ENCODE measurements around the gene MATK.

MATK gene, protein sequence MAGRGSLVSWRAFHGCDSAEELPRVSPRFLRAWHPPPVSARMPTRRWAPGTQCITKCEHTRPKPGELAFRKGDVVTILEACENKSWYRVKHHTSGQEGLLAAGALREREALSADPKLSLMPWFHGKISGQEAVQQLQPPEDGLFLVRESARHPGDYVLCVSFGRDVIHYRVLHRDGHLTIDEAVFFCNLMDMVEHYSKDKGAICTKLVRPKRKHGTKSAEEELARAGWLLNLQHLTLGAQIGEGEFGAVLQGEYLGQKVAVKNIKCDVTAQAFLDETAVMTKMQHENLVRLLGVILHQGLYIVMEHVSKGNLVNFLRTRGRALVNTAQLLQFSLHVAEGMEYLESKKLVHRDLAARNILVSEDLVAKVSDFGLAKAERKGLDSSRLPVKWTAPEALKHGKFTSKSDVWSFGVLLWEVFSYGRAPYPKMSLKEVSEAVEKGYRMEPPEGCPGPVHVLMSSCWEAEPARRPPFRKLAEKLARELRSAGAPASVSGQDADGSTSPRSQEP

DNA sequence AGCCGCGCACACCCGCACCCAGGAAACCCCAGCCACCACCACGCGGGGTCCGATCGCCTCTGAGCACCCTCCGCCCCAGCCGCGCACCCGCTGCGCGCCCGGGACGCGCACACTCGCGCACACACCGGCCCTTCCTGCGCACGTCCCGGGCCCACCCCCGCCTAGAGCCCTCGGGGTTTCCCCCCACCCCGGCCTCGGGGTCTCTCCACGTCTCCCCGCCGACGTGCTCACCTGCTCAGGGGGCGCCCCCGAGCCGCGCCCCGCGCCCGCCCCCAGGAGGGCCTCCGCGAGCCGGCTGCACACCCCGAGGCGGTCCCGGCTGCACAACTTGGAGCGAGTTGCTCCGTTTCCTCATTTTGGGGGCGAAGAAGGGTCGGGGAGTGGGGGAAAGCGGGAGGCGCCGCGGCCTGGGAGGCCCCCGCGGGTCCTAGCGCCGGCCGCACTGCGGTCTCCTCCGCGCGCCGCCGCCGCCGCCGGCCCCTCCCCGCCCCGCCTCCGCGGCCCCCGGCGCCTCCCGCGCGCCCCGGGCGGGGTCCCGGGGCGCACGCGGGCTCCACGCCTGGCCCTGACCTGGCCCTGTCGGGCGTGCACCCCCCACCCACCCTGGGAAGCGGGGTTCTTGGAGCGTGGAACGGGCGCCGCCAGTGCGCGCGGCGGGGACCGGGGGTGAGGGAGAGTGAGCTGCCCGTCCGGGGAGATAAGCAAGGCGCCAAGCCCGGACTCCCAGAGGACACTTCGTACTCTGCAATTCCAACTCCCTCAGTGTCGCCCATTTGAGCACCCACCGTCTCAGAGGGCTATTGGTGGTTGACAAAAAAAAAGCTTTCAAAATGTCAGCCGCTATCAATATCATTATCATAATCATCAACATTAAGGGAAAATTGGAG lies at the start of gene MATK:
MATK (minus strand) TSS at position 444 of the 887 bp plus-strand sequence. CDS start 1,246 bp downstream, outside the sequence.
- DNase-seq: no peak

DNA sequence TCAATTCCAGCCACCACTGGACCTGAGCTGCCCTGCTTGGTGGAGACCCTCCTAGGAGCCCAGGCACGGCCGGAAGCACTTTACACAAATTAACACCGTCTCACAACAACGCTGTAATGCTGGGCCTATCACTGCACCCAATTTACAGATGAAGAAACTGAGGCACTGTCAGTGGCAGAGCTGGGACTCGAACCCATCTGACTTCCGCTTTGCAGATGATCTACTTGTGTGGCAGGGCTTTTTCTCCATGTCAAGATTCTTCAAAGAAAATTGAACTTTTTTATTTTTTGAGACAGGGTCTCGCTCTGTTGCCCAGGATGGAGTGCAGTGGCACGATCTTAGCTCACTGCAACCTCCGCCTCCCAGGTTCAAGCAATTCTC lies 48.9 kb upstream of the MATK start:
- no peak for DNase-seq

DNA sequence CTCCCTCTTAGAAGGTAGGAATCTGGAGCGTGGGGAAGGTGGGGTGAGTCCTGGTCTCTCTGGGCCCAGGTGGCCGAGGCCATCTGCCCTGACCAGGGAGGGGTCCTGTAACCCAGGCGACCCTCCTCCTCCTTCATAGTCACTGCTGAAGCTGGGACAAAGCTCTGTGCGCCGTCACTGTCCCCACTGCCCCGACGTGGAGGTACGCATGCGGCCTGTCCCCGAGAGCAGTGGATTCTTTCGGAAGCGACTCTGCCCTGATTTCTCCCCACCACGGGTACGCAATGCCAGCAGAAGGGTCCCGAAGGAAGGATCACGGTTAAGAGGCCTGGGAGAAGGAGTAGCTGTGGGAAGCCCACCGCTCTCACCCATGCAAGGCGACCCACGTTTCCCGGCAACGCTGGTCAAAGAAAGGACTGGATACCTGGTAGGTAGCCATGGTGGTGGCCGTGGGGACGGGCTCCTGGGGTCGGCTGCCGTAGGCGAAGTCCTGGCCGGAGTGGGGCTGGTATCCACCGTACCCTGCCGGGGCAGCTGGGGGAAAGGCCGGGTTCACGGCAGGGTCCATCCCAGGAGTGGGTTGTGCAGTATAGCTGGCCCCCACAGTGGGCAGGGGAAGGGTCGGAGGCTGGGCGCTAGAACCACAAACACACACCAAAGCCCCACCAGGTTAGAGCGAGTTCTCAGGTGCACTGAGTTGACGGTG lies 48.3 kb upstream of the MATK start:
- DNase-seq: no peak

DNA sequence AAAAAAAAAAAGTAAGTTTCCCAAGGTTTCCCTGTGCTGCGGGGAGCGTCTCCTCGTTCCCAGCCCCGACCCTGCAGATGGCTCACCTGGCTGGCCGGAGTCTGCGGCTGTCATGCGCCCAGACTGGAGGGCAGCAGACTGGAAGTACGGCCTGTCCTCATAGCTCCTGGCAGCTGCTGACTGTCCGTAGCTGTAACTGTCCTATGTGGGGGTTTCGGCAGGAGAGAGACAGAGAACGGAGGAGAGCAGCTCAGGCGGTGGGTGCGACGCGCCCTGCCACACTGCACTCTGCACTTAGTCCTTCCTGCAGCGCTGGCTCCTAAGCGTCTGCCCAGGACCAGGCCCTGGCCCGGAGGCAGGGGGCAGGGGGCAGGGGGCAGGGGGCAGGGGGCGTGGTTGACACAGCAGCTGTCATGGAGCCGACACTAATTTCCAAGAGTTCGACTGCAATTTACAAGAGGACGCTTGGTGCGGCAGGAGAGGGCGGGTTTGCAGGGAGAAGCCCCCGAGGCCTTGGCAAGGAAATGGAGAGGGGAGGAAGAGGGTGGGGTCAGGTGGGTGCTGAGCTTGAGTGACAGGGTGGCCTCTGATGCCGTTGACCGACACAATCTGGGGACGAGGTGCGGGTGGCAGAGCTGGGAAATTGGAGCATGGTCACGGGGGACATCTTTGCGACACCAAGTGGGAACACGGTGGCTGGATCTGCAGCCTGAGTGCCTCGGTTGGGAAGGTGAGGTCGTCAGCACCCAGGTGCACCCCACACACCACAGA lies 47.6 kb upstream of the MATK start:
- no peak for DNase-seq

DNA sequence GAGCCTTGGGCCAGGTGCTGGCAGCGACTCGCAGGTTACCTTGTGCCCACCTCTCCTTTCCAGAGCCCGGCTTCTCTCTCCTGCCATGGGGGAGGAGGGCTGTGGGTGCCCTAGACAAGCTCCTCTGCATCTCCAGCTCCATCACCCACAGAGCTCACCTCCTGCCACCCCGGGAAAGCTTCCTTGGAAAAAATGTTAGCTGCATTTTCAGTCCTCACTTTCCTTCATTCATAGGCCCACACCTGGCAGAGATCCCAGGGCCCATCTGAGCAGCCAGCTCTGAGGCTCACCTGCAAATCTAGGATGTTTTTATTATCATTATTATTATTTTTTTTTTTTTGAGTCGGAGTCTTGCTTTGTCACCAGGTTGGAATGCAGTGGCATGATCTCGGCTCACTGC lies 45.8 kb upstream of the MATK start:
- no peak for DNase-seq

DNA sequence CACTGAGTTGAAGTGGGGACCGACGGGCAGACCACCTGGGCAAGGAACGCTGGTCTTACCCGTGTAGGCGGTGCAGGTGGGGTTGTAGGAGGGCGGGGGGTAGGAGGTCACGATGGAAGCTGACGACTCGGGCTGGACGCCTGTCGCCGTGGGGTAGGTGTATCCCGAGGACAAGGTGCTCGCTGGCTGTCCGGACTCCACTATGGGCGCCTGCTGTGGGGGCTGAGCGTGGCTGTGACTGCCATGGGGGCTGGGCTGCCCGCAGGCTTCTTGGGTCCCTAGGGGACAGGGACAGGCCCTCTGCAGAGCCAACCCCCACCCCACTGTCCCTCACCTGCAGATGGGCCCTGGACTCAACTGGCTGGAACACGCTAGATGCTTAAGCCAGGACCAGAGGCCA lies 45.4 kb upstream of the MATK start:
- DNase-seq: no peak

DNA sequence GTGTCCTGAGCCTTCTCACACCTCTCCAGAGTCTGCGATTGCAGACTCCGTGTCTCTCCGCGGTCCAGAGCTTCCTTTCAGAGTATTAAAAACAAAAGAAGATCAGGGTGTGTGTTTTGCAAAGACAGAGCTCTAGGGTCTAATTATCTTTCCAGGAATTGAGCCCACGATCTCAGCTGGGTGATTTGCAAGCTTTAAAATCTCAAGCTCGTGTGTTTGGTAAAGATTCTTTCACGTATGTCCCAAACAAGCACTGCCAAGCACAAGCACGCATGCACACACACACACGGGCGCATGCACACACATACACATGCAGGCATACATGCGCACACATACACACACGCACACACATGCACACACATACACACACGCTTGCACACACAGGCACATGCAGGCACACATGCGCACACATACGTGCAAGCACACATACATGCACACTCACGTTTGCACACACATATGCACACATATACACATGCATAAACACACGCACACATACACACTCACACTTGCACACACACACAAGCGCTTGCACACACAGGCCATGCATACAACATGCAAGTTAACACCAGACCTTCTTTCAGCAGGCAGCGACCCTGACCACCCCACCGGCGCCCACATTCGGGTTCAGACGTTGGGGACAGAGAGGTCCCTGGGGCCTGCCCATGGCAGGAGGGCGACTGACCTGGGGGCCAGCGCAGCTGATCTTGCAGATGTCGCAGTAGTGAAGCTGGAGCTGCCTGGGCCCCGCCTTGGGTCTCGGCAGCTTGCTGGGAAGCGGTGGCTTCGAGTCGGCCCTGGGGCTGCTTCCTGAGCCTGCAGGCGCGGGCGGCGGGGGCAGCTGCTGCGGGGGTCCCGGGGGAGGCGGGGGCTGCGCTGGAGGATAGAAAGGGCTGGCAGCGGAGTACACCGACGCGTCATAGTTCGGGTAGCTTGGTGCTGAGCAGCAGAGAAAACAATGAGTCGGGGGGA lies 44.7 kb upstream of the MATK start:
- DNase-seq: no peak

DNA sequence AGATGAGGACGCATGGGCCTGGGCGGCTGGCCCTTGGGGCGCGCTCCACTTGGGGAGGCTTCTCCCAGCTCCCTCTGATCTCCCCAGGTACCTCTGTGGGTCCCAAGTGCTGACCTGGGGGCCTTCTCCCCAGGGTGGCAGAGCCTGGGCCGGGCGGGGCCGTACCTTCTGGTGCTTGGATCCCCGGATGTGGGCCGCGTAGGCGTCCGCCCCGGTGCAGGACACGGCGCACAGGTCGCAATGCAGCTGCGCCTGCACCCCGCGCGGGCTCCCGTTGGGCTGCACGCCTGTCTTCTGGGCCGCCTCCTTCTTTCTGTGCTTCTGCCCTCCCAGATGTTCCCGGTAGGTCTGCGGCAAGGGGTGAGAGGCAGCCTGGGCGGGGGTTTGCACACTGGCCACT lies 41.1 kb upstream of the MATK start:
- DNase-seq: no peak

DNA sequence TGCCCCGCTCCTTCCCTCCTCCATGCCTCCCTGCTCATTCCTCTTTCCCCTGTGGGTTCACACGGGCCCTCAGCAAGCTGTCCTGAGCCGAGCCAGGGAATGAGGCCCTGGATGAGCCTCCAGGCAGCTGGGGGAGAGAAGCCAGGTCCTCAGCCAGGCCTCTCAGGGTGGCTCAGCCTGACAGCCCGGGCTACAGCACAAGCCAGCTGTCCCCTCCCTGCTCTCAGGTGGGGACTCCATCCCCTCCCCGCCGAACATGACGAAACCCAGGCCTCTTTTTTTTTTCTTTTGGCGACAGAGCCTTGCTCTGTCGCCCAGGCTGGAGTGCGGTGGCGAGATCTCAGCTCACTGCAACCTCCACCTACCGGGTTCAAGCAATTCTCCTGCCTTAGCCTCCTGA lies 40.0 kb upstream of the MATK start:
- no peak for DNase-seq

DNA sequence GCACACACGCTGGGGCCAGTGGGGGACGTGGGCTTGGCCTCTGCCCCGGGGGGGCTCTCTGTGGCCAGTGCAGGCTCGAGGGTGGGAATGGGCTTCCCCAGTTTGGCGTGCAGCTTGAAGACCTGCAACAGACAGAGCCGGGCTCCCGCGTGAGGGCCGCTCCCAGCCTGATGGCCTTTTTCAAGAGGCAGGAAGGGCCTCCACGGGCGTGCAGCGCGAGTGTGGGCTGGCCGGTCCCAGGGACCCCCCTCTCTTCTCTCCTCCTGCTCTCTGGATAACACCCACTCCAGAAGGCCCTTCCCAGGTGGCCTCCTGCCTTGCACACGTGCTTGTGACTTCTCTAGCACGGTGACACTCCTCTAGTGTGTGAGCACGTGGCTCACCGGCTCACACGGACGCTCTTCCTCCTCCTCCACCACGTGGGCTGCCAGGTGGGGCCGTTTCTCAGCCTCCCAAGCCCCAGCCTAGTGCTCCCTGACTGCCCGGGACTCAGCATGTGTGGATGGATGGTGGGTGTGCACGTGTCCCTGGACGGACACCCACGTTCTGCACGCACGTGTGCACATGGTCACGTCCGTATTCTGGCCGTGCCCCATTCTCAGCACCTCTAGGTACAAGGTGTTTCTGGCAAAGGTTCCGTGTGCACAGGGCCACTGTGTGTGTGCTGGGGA lies 39.2 kb upstream of the MATK start:
- no peak for DNase-seq

DNA sequence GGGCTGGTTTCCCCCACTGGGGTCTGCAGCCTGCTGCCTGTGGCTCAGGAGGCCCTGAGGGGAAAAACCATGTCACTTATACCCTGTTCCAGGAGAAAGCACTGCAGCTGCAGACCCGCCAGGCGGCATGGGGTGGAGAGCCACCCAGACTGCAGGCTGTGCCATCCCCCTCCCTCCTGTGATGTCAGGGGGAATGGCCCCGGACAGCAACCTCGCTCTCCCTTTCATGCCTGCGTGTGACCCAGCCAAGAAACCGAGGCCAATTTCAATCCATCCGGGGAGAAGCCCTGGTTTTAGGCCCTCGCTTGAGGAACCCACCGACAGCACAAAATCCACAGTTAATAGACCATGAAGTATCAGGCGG lies 37.2 kb upstream of the MATK start:
- DNase-seq: no peak

DNA sequence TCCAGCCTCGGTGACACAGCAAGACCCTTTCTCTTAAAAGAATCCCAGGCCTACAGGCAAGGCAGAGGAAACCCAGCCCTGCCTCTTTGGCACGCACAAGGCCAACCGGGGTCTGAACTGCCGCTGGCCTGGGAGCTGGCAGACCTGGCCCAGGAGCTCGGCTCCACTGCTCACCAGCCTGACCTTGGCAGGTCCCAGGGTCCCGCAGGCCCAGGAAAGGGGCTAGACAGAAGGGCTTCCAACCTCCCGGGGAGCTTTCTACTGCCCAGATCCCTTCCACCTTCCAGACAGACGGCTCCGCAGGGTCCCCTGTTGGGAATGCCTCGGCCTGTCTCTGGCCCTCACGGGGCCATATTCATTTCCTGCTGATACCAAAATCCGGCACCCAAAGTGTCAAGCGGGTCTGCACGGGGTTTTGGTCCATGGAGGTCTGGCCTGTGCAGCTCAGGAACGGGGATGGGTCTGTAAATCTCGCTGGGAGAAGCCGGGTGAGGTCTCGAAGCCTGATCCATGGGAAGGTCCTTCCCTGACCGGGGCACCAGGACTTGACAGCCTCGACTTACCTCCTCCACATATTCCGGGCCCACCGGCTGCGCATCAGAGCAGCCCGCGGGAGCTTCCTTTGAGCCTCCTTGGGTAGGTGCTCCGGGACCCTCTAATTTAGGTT lies 36.6 kb upstream of the MATK start:
- DNase-seq: no peak

DNA sequence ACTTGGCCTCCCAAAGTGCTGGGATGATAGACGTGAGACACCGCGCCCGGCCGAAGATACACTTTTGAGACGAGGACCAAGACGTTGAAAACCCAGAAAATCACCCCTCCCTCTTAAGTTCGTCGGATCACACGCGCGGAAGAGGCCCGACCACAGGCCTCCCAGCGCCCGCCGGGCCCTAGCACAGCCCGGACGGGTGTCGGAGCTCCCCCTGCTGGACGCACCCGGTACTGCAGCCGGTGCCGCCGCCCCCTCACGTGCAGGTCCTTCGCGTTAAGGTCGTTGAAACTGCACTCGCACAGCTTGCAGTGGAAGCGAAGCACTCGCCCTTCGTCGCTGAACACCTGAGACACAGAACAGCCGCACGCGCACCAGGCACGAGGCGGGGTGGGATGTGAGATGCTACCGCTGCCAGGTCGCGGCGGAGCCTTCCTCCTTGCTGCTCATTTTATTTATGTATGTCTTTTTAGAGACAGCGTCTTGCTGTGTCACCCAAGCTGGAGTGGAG lies 35.7 kb upstream of the MATK start:
- DNase-seq: peak; percentile 68

DNA sequence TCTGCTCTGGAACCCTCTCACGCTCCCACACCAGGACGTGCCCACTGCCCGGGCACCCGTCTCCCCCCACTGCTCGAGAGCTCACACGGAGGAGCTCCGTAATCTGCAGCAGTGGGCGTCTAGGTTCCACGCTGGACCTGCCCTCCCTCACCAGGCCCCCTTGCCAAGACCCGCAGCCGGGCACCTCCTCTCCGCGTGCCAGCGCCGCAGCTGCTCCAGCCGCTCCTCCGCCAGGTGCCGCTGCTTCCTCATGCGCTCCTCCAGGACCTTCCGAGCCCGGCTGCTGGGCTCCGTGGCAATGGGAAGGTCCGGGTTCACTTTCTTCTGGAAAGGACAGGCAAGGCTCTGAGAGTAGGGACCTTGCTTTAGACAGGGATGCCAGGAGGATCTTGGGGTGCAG lies 35.0 kb upstream of the MATK start:
- no peak for DNase-seq

DNA sequence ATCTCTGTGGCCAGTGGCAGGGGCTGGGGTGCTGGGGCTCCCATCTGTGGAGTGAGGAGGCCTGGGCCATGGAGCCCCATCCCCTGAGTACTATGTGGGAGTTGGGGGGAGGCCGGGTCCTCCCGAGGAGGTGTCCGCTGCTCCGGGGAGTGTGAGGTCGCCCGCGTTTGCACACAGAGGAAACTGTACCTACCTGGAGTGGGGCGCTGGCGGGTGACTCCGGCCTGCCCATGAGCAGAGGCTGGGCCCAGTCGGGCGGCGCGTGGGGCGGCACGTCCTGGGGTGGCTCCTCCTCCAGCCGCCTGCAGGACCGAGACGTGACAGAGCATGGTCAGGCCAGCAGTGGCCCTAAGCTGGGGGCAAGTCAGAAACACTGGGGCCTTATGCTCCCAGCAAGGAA lies 33.8 kb upstream of the MATK start:
- DNase-seq: no peak

DNA sequence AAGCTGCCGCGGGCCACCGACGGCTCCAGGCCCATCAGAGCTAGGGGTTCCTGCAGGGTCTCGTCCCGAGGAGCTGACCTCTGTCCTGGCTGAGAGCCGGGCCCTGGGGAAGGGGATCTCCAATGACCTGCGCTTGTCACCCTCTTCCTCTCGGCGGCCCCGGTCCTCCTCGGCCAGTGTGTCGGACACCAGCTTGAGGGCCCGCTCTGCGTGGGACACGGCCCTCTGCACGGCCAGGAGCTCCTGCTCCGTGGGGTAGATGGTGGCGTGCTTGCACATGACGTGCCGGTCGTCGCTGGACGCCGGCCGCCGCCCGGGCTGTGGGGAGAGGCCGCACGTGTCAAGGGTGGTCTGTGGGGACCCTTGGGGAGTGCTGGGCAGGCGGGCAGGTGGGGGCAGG lies 32.7 kb upstream of the MATK start:
- DNase-seq: no peak

DNA sequence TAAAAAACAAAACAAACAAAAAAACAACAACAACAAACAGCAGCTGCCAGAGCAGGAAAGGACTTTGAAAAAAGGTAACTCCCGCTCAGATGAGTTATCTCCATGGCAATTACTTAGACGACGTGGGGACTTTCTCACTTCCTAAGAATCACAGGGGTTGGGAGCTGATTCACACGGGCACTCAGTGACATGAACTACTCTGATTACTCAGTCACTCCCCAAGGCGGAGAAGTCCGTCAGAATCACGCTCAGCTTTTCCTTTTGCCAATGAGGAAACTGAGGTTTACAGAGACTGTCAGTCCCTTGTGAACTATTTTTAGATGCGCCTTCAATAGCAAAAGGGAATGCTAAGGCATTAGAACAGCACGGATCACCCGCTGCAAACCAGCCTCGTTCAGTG lies 32.3 kb upstream of the MATK start:
- DNase-seq: no peak

DNA sequence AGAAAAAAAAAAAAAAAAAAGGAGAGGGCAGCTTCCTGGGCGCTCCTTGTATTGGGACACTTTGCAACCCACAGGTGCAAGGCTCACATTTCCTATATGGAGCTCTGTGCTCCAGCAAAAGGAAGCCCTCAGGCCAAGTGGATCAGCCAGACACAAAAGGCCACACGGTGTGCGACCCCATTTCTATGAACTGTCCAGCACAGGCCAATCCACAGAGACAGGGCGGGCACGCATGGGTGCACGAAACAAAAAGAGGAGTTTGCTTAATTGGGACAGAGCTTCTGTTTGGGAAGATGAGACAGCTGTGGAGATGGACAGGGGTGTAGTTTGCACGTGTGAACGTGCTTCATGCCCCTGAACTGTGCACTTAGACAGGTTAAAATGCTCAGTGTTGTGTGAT lies 31.6 kb upstream of the MATK start:
- DNase-seq: no peak

DNA sequence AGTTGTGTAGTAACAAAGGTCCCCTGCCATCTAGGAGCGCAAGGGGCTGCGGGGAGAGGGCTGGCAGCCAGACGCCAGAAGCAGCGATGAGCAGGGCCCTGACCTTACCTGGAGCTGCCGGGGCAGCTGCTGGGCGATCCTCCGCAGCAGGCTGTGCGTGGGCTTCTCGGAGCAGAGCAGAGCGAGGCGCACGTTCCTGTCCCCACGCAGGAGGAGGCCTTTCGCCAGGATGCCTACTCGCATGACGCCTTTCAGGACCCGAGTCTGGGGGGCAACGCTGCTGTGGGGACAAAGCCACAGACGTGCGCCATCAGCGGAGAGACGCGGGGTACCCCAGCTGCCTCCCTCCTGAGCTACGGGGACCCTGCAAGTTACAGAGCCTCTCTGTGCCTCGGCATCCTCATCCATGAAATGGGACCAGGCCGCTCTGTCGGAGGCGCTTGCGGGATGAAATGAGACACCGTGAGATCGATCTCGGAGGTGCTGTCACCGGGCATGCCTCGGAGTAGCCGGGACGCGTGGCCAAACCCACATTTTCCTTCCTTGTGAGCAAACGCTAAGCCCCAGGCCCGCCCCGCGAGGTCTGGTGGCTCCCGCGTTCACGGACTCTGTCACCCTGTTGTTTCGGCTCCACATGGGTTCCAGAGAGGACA lies 30.5 kb upstream of the MATK start:
- no peak for DNase-seq
